Measurements from ENCODE around the gene PRRX2.

PRRX2 gene

DNA sequence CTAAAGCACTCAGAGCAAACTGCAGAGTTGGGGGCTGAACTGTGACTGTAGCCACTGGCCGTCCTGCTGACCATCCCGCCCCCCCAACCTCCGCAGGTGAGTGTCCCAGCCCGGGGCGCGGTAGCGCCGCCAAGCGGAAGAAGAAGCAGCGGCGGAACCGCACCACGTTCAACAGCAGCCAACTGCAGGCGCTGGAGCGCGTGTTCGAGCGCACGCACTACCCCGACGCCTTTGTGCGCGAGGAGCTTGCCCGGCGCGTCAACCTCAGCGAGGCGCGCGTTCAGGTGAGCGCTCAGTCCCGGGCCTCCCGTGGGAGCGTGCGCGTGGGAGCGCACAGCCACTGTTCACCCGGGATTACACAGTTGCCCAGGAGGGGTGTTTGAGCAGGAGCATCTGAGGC is 53.7 kb downstream of the PRRX2 start:
- Histone ChIP-seq H3K36me3 (replicated peaks) (no peaks in the 10 kb centered on the region), H3K27ac (no peak overlapping the region), H3K4me3 (ENCODE audit: low read depth, low read length) (no peak overlapping the region), H3K27me3 (replicated peaks) (no peaks in the 10 kb centered on the region)
- TF ChIP-seq, protein P1, sequence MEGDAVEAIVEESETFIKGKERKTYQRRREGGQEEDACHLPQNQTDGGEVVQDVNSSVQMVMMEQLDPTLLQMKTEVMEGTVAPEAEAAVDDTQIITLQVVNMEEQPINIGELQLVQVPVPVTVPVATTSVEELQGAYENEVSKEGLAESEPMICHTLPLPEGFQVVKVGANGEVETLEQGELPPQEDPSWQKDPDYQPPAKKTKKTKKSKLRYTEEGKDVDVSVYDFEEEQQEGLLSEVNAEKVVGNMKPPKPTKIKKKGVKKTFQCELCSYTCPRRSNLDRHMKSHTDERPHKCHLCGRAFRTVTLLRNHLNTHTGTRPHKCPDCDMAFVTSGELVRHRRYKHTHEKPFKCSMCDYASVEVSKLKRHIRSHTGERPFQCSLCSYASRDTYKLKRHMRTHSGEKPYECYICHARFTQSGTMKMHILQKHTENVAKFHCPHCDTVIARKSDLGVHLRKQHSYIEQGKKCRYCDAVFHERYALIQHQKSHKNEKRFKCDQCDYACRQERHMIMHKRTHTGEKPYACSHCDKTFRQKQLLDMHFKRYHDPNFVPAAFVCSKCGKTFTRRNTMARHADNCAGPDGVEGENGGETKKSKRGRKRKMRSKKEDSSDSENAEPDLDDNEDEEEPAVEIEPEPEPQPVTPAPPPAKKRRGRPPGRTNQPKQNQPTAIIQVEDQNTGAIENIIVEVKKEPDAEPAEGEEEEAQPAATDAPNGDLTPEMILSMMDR (IDR thresholded peaks at IDR 0.05; ENCODE audit: low read depth, low read length, missing control alignments), result peak; percentile 28
- in situ Hi-C loops (cut with HindIII; ENCODE audit: low pct_ligation_motif_present, low sequenced_read_pairs), result no loop called here
- no peak for DNase-seq

DNA sequence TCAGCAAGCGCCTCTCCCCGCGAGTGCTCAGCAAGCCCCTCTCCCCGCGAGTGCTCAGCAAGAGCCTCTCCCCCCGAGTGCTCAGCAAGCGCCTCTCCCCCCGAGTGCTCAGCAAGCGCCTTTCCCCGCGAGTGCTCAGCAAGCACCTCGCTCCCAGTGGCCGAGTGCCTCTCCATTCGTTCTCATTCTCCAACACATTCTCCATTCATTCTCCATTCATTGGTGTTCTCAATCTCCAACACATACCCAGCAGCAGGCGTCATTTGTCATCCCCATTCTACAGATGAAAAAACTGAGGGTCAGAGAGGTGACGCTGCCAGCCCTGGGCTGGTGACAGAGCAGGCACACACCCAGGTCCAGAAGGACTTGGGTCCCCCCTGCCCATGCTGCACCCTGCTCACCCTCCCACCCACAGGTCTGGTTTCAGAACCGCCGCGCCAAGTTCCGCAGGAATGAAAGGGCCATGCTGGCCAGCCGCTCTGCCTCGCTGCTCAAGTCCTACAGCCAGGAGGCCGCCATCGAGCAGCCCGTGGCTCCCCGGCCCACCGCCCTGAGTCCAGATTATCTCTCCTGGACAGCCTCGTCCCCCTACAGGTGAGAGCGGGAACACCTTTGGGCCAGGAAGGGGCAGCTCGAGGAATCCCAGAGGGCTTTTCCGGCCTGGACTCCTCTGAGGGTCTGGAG is 54.9 kb downstream of the PRRX2 start:
- H3K36me3 ChIP-seq (replicated peaks), result no peaks in the 10 kb centered on the region
- no peaks in the 10 kb centered on the region for H3K27me3 ChIP-seq (replicated peaks)
- no peak overlapping the region for H3K4me3 ChIP-seq (ENCODE audit: low read depth, low read length)
- no peak overlapping the region for H3K27ac ChIP-seq
- in situ Hi-C loops (cut with HindIII; ENCODE audit: low pct_ligation_motif_present, low sequenced_read_pairs), result no loop called here
- no peak for DNase-seq
- TF ChIP-seq, protein P1 (IDR thresholded peaks at IDR 0.05; ENCODE audit: low read depth, low read length, missing control alignments), result peak; percentile 64

DNA sequence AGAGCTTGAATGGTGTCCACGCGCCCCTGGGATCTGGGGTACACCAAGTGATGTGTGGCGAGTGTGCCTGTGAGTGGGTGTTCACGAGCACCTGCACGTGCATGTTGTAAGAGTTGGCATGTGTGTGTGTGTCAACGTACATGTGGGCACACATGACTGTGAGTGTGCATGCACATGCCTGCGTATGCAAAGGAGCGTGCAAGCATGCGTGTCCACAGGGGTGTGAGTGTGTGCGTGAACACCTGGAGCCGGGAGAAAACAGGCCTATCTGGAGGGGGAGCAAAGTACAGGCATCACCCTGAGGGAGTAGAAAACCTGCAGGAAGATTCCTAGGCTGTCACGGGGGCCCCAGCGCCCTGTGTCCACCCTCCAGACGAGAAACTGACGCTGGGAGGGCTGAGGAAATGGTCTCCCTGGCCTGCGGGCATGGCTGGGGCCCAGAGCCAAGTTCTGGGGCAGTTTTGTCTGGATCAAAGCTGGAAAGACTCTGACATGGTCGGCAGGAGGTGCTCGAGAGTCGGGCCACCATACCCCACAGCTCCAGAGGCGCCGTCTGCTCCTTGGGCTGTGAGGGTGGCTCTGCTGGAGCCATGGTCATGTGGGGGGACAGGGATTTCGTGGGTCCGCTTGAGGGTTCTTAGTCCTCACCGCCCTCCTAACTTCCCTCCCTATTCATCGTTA is 55.6 kb downstream of the PRRX2 start:
- Histone ChIP-seq H3K4me3 (ENCODE audit: low read depth, low read length) (no peak overlapping the region), H3K36me3 (replicated peaks) (no peaks in the 10 kb centered on the region), H3K27me3 (replicated peaks) (no peaks in the 10 kb centered on the region), H3K27ac (no peak overlapping the region)
- TF ChIP-seq, protein P1 (IDR thresholded peaks at IDR 0.05; ENCODE audit: low read depth, low read length, missing control alignments), result peak; percentile 30
- in situ Hi-C loops (cut with HindIII; ENCODE audit: low pct_ligation_motif_present, low sequenced_read_pairs), result no loop called here
- DNase-seq, result no peak

DNA sequence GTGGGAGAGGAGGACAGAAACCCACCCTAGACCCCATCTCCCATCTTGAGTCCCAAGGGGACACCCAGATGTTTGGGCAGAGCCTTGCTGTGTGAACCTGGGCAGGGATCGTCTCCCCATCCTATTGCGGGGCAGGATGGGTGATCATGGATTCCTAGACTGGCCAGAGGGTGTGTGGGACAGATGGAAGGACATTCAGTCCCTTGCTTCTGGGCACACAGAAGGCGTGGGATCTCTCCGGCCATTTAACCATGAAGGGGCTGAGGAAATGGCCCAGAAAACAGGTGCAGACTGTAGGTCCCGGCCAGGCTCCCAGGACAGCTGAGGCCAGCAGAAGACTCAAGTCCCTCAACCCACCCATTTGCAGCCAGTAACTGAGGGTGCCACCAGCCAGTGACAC is 57.5 kb downstream of the PRRX2 start:
- no peaks in the 10 kb centered on the region for H3K36me3 ChIP-seq (replicated peaks)
- no peak overlapping the region for H3K27ac ChIP-seq
- TF ChIP-seq, protein P1 (IDR thresholded peaks at IDR 0.05; ENCODE audit: low read depth, low read length, missing control alignments), result no peak
- no peaks in the 10 kb centered on the region for H3K27me3 ChIP-seq (replicated peaks)
- DNase-seq, result no peak
- H3K4me3 ChIP-seq (ENCODE audit: low read depth, low read length), result no peak overlapping the region
- in situ Hi-C loops (cut with HindIII; ENCODE audit: low pct_ligation_motif_present, low sequenced_read_pairs), result no loop called here

DNA sequence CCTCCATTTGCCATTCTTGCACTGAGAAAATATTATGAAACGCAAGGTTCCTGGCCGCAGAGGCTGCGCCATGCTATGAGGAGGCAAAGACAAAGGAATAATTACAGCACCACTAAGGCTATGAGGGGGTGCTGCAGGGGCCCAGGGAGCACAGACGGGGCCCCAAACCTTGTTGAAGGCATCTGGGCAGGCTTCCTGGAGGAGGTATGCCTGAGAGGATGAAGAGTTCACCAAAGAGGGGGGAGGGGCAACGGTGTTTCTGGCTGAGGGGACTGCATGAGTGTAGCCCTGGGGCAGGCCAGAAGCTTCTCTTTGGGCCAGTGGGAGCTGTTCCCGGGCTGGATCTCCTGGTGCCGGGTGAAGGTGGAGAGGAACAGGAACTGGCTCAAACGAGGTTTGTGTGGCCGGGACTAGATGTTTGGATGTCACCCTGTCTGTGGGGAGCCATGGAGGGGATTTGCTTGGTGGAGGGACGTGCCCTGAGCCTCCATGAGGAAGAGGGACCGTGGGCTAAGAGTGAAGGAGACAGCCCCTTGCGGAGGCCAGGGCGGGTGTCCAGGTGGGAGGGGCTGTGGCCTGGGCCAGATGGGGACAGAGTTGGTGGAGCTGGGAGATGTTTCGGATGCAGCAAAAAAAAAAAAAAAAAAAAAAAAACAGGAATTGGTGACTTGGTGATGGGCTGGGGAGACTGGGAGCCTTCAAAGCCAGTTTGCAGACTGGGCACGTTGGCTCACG is 59.2 kb downstream of the PRRX2 start:
- TF ChIP-seq, protein P1 (IDR thresholded peaks at IDR 0.05; ENCODE audit: low read depth, low read length, missing control alignments), result no peak
- no peak for DNase-seq
- in situ Hi-C loops (cut with HindIII; ENCODE audit: low pct_ligation_motif_present, low sequenced_read_pairs), result no loop called here
- no peak overlapping the region for H3K4me3 ChIP-seq (ENCODE audit: low read depth, low read length)
- no peaks in the 10 kb centered on the region for H3K27me3 ChIP-seq (replicated peaks)
- H3K27ac ChIP-seq, result no peak overlapping the region
- no peaks in the 10 kb centered on the region for H3K36me3 ChIP-seq (replicated peaks)

Data from brain microvascular endothelial cell (primary cell).